Neural cell (in vitro differentiated cells): ENCODE measurements around the gene ULK3. TPM values are rescaled to one million over a fixed set of nuclear protein-coding genes. Genes with fewer than 3 reads are reported as not detected.

Experiments used
- H2AFZ ChIP-seq: fragments of 200-600, 300-800 bp; sonication (generic), shearing (Covaris generic); 2 replicates; pipeline ENCODE4 v1.6.0; 2014; ENCODE audit warnings: low read depth, mild to moderate bottlenecking, antibody characterized with exemption, low read length, moderate library complexity
- H3F3A ChIP-seq: fragments of 200-600 bp; shearing (Covaris generic); 2 replicates; pipeline ENCODE4 v1.6.1; 2016; ENCODE audit warnings: mild to moderate bottlenecking, moderate library complexity, mixed read lengths, antibody characterized with exemption, low read length; ENCODE audit not compliant: insufficient read depth, poor library complexity, severe bottlenecking
- H3K27ac ChIP-seq: fragments of 200-600, 300-800 bp; sonication (generic), shearing (Covaris generic); 2 replicates; pipeline ENCODE4 v1.5.1; 2014; ENCODE audit warnings: mild to moderate bottlenecking, low read length, moderate library complexity
- H3K27me3 ChIP-seq: fragments of 300-800, 200-600 bp; sonication (generic), shearing (Covaris generic); 2 replicates; pipeline ENCODE4 v1.6.0; 2014; ENCODE audit warnings: mild to moderate bottlenecking, low read depth, low read length, moderate library complexity; ENCODE audit not compliant: insufficient read depth
- H3K36me3 ChIP-seq: fragments of 300-800, 200-600 bp; sonication (generic), shearing (Covaris generic); 2 replicates; pipeline ENCODE4 v1.5.1; 2014; ENCODE audit warnings: mild to moderate bottlenecking, antibody characterized with exemption, low read length, moderate library complexity; ENCODE audit not compliant: insufficient read depth
- H3K4me2 ChIP-seq: fragments of 300-800, 200-600 bp; sonication (generic), shearing (Covaris generic); 2 replicates; pipeline ENCODE4 v1.6.0; 2014; ENCODE audit warnings: mild to moderate bottlenecking, low read length
- H3K4me3 ChIP-seq: fragments of 300-800, 200-600 bp; sonication (generic), shearing (Covaris generic); 2 replicates; pipeline ENCODE4 v1.5.1; 2014; ENCODE audit warnings: mild to moderate bottlenecking, low read length, moderate library complexity
- H3K79me2 ChIP-seq: fragments of 200-600 bp; shearing (Covaris generic); replicated peaks from 2 replicates; pipeline ENCODE4 v1.6.0; 2014; ENCODE audit warnings: mild to moderate bottlenecking, low read length, moderate library complexity; ENCODE audit not compliant: insufficient read depth
- H3K9ac ChIP-seq: fragments of 300-800, 200-600 bp; sonication (generic), shearing (Covaris generic); 2 replicates; pipeline ENCODE4 v1.6.1; 2016; ENCODE audit warnings: mild to moderate bottlenecking, low read length, mixed read lengths
- H3K9me2 ChIP-seq: fragments of 200-600 bp; shearing (Covaris generic); 2 replicates; pipeline ENCODE4 v1.6.1; 2016; ENCODE audit warnings: mild to moderate bottlenecking, low read length, mixed read lengths; ENCODE audit not compliant: insufficient read depth
- H3K9me3 ChIP-seq: fragments of 200-600, 300-800 bp; sonication (generic), shearing (Covaris generic); 2 replicates; pipeline ENCODE4 v1.6.1; 2016; ENCODE audit warnings: mild to moderate bottlenecking, mixed run types, low read length, moderate library complexity, mixed read lengths
- H4K20me1 ChIP-seq: fragments of 200-600 bp; shearing (Covaris generic); 2 replicates; pipeline ENCODE4 v1.6.1; 2016; ENCODE audit warnings: mild to moderate bottlenecking, mixed run types; ENCODE audit not compliant: insufficient read depth
- EP300 ChIP-seq: fragments of 450-650 bp; conservative IDR thresholded peaks from 2 replicates; pipeline ENCODE4 v1.6.1; 2014; ENCODE audit warnings: antibody characterized with exemption, mild to moderate bottlenecking, moderate library complexity; ENCODE audit not compliant: poor library complexity, severe bottlenecking
- EZH2 ChIP-seq: fragments of 200-600, 300-800 bp; shearing (Covaris generic), sonication (generic); IDR thresholded peaks from 2 replicates; pipeline ENCODE4 v1.6.1; 2014; ENCODE audit warnings: antibody characterized with exemption, low read length, borderline replicate concordance, mild to moderate bottlenecking; ENCODE audit not compliant: insufficient read depth, poor library complexity, severe bottlenecking
- MXI1 ChIP-seq: fragments of 450-650 bp; conservative IDR thresholded peaks from 2 replicates; pipeline ENCODE4 v1.6.1; 2014; ENCODE audit warnings: antibody characterized with exemption, mild to moderate bottlenecking; ENCODE audit not compliant: poor library complexity, severe bottlenecking
- POLR2AphosphoS5 ChIP-seq: IDR thresholded peaks from 2 replicates; pipeline ENCODE4 v1.6.1; 2012
- RAD21 ChIP-seq: fragments of 450-650 bp; conservative IDR thresholded peaks from 2 replicates; pipeline ENCODE4 v1.6.1; 2014; ENCODE audit warnings: antibody characterized with exemption, mild to moderate bottlenecking, moderate library complexity
- SMC3 ChIP-seq: fragments of 450-650 bp; conservative IDR thresholded peaks from 2 replicates; pipeline ENCODE4 v1.6.1; 2014; ENCODE audit warnings: antibody characterized with exemption, mild to moderate bottlenecking, moderate library complexity; ENCODE audit not compliant: poor library complexity
- TAF1 ChIP-seq: IDR thresholded peaks from 2 replicates; pipeline ENCODE4 v1.6.1; 2012; ENCODE audit warnings: low read depth
- polyA plus RNA-seq: library from polyadenylated mRNA; depleted of rRNA; stranded (reverse); fragments of >200 nt; gene quantifications from 2 replicates; pipeline ENCODE4 v1.2.3, GENCODE V29; 2014
- TF ChIP-seq, protein P1 (sequence below): fragments of 450-650 bp; IDR thresholded peaks from 2 replicates; pipeline ENCODE4 v1.5.1; 2014; ENCODE audit warnings: antibody characterized with exemption, mild to moderate bottlenecking, moderate library complexity; ENCODE audit not compliant: poor library complexity, severe bottlenecking
- TF ChIP-seq, protein P2 (sequence below): IDR thresholded peaks from 2 replicates; pipeline ENCODE4 v1.6.1; 2012; ENCODE audit warnings: borderline replicate concordance

ULK3 gene
- polyA plus RNA-seq, 1 donor from 2014 or later, result 193 TPM

DNA sequence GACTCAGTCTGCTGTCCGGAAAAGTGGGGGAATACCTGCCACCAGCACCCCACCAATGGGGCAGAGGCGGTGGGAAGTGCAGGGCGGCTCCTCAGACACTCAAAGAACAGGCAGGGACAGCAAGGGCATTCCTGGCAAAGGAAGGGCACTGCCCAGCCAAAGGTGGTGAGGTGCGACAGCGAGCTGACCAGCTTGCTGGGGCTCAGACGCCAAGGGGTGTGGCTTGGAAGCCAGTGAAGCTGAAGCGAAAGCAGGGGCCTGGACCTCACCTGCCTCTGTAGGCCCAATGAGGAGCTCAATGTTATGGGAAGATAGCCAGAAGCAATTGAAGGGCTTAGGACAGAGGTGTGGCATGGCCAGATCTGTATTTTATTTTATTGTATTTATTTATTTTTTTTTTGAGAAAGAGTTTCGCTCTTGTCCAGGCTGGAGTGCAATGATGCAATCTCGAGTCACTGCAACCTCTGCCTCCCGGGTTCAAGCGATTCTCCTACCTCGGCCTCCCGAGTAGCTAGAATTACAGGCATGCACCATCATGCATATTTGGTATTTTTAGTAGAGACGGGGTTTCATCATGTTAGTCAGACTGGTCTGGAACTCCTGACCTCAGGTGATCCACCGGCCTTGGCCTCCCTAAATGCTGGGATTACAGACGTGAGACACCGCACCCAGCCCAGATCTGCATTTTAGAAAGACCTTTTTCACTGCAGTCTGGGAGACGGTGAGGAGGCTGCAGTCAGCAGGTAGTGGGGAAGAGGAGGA lies 34.7 kb downstream of the ULK3 start:
- no peak overlapping the region for H3K27ac ChIP-seq

DNA sequence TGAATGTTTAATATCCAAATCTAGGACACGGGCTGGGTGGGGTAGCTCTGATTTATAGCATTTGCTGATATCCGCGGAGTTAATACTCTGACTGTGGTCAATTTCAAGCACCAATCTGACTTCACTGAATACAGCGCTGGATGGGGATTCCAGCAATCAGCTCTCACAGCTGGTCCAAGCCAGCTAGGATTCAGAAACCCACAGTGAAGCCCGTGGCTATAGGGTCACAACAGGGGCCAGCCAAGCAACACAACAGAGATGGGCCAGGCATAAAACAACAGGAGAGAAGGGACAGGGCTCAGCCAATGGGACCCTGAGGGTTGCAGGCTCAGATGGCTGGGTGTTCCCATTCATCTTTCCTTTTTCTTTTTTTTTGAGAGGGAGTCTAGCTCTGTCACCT lies 35.7 kb downstream of the ULK3 start:
- H3K9ac ChIP-seq, result no peak overlapping the region

More for the DNA sequence above, 34.7 kb downstream of the ULK3 start:
- Histone ChIP-seq H3K9ac (no peak overlapping the region), H3K79me2 (no peaks in the 10 kb centered on the region), H3F3A (no peaks in the 10 kb centered on the region), H3K9me2 (no peaks in the 10 kb centered on the region), H3K4me3 (no peak overlapping the region), H3K4me2 (no peak overlapping the region), H3K9me3 (no peaks in the 10 kb centered on the region), H3K36me3 (peaks cover under 1% of the 10 kb centered on the region), H2AFZ (no peak overlapping the region), H4K20me1 (no peaks in the 10 kb centered on the region), H3K27me3 (no peaks in the 10 kb centered on the region)
- TF ChIP-seq RAD21 (no peak), TAF1 (no peak), POLR2AphosphoS5 (no peak), SMC3 (no peak), EZH2 (no peak), EP300 (no peak), MXI1 (no peak)
- TF ChIP-seq, protein P1, sequence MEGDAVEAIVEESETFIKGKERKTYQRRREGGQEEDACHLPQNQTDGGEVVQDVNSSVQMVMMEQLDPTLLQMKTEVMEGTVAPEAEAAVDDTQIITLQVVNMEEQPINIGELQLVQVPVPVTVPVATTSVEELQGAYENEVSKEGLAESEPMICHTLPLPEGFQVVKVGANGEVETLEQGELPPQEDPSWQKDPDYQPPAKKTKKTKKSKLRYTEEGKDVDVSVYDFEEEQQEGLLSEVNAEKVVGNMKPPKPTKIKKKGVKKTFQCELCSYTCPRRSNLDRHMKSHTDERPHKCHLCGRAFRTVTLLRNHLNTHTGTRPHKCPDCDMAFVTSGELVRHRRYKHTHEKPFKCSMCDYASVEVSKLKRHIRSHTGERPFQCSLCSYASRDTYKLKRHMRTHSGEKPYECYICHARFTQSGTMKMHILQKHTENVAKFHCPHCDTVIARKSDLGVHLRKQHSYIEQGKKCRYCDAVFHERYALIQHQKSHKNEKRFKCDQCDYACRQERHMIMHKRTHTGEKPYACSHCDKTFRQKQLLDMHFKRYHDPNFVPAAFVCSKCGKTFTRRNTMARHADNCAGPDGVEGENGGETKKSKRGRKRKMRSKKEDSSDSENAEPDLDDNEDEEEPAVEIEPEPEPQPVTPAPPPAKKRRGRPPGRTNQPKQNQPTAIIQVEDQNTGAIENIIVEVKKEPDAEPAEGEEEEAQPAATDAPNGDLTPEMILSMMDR, result no peak
- TF ChIP-seq, protein P2, sequence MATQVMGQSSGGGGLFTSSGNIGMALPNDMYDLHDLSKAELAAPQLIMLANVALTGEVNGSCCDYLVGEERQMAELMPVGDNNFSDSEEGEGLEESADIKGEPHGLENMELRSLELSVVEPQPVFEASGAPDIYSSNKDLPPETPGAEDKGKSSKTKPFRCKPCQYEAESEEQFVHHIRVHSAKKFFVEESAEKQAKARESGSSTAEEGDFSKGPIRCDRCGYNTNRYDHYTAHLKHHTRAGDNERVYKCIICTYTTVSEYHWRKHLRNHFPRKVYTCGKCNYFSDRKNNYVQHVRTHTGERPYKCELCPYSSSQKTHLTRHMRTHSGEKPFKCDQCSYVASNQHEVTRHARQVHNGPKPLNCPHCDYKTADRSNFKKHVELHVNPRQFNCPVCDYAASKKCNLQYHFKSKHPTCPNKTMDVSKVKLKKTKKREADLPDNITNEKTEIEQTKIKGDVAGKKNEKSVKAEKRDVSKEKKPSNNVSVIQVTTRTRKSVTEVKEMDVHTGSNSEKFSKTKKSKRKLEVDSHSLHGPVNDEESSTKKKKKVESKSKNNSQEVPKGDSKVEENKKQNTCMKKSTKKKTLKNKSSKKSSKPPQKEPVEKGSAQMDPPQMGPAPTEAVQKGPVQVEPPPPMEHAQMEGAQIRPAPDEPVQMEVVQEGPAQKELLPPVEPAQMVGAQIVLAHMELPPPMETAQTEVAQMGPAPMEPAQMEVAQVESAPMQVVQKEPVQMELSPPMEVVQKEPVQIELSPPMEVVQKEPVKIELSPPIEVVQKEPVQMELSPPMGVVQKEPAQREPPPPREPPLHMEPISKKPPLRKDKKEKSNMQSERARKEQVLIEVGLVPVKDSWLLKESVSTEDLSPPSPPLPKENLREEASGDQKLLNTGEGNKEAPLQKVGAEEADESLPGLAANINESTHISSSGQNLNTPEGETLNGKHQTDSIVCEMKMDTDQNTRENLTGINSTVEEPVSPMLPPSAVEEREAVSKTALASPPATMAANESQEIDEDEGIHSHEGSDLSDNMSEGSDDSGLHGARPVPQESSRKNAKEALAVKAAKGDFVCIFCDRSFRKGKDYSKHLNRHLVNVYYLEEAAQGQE, result no peak

More for the DNA sequence above, 35.7 kb downstream of the ULK3 start:
- no peaks in the 10 kb centered on the region for H4K20me1 ChIP-seq
- H3K27me3 ChIP-seq, result no peaks in the 10 kb centered on the region
- H3F3A ChIP-seq, result no peaks in the 10 kb centered on the region
- no peak overlapping the region for H2AFZ ChIP-seq
- H3K4me2 ChIP-seq, result no peak overlapping the region
- no peaks in the 10 kb centered on the region for H3K9me3 ChIP-seq
- H3K27ac ChIP-seq, result no peak overlapping the region
- TF ChIP-seq POLR2AphosphoS5 (no peak), EP300 (no peak), TAF1 (no peak), MXI1 (no peak), EZH2 (no peak)
- TF ChIP-seq, protein P2, result no peak
- TF ChIP-seq, protein P1, result no peak
- peaks cover 4% of the 10 kb centered on the region for H3K36me3 ChIP-seq
- no peaks in the 10 kb centered on the region for H3K79me2 ChIP-seq
- no peaks in the 10 kb centered on the region for H3K9me2 ChIP-seq
- no peak overlapping the region for H3K4me3 ChIP-seq
